ENCODE data around the gene TNFRSF13B. TPM values are rescaled to one million over a fixed set of nuclear protein-coding genes. Genes with fewer than 3 reads are reported as not detected.

The TNFRSF13B gene
- total and polyA plus RNA-seq, 10 of the 15 experiments (the other 5 are each of a cell fraction or from before 2014, with no cell fraction given), result 15.5 to 231 (median 119) TPM

DNA sequence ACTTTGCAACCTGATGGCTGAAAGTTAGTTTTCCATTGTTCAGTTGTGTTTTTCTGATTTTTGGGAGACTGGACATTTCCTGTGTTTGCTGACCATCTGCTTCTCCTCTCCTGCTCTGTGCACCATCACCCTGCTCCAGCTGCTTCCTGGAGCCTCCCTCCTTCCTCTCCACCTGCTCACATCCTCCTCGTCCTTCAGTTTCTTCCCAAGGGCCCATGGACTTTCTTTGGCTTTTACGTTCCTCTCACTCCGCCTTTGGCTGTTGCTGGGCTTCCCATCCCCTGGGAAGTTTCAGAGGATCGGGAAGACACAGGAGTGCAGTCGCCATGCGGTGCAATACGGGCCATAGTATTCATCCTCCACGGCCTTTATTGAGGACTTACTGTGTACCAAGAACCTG, 61.6 kb downstream of the TNFRSF13B start:
- CTCF ChIA-PET, result interaction anchor here (7.0 kb wide), 1 partner anchor 81 kb away, joined by 92 read pairs; no protein-coding TSS in a partner anchor
- Histone ChIP-seq H3K4me2 (ENCODE audit: control insufficient read depth, insufficient read depth) (no peak overlapping the region), H3K36me3 (ENCODE audit: control insufficient read depth in 2 of 2, insufficient read depth in 2 of 2, low read length in 1 of 2) (no peaks in the 10 kb centered on the region), H3K27ac (ENCODE audit: control insufficient read depth, insufficient read depth) (no peak overlapping the region), H3K4me3 (no peak overlapping the region), H3K4me1 (ENCODE audit: control insufficient read depth, insufficient read depth, low read length) (no peaks in the 10 kb centered on the region), H2AFZ (ENCODE audit: control insufficient read depth, low read depth, low read length) (no peak overlapping the region), H3K9ac (ENCODE audit: control insufficient read depth, insufficient read depth, low read length) (no peak overlapping the region), H4K20me1 (ENCODE audit: control insufficient read depth, insufficient read depth) (no peaks in the 10 kb centered on the region), H3K27me3 (replicated peaks in 1 of 2; ENCODE audit: control insufficient read depth in 2 of 2, insufficient read depth in 2 of 2, low read length in 1 of 2) (peaks cover 1 to 2% of the 10 kb centered on the region in 2 experiments; a peak in 1 of 4 replicates), H3K79me2 (ENCODE audit: control insufficient read depth, insufficient read depth, low read length) (no peaks in the 10 kb centered on the region), H3K9me3 (replicated peaks; ENCODE audit: control insufficient read depth, insufficient read depth, low read length) (no peaks in the 10 kb centered on the region)
- BruUV-seq (replicated peaks), result no TSS peak
- FAIRE-seq (no peak), ATAC-seq (no peak), DNase-seq (ENCODE audit: low read depth, low spot score) (no peak)
- SMC1A ChIA-PET (ENCODE audit: uncharacterized antibody, unreplicated experiment), result no interaction called here
- in situ Hi-C loops (cut with MboI) (no loop called here), intact Hi-C loops (cut with micrococcal nuclease; ENCODE audit: unreplicated experiment) (no loop called here)
- RAD21 ChIA-PET (ENCODE audit: unreplicated experiment), result interaction anchor here (0.6 kb wide), 1 partner anchor 65 kb away, joined by 3 read pairs; no protein-coding TSS in a partner anchor
- TF ChIP-seq HDAC2 (IDR thresholded peaks at IDR 0.05) (no peak), TAF1 (IDR thresholded peaks at IDR 0.05; ENCODE audit: borderline replicate concordance, low read depth, low read length) (no peak), FOS (IDR thresholded peaks at IDR 0.05; ENCODE audit: borderline replicate concordance, extremely low read depth, insufficient read length) (no peak), REST (IDR thresholded peaks at IDR 0.05; ENCODE audit: low read depth, low read length) (no peak), EED (IDR thresholded peaks at IDR 0.05; ENCODE audit: low read depth) (no peak), ZNF274 (IDR thresholded peaks at IDR 0.05; ENCODE audit: insufficient read depth, insufficient read length) (no peak), ZNF217 (IDR thresholded peaks at IDR 0.05) (no peak), BMI1 (IDR thresholded peaks at IDR 0.05; ENCODE audit: borderline replicate concordance) (no peak), POU2F2 (IDR thresholded peaks at IDR 0.05; ENCODE audit: borderline replicate concordance, low read depth, low read length) (no peak), MEF2B (IDR thresholded peaks at IDR 0.05; ENCODE audit: partially characterized antibody, poor library complexity, severe bottlenecking) (no peak), EZH2 (IDR thresholded peaks at IDR 0.05; ENCODE audit: borderline replicate concordance, control insufficient read depth, low read depth, low read length) (no peak), ZBED1 (IDR thresholded peaks at IDR 0.05; ENCODE audit: borderline replicate concordance) (no peak), SRF (IDR thresholded peaks at IDR 0.05; ENCODE audit: low read depth in 2 of 2, low read length in 2 of 2) (no peak)
- POLR2A ChIA-PET, result no interaction called here
- 47% methylated on average over 8 of the region's 8 CpGs for WGBS (ENCODE audit: insufficient coverage, insufficient replicate concordance, low lambda C conversion rate, missing lambda C conversion rate)
